GM12891 (cell line): Measurements from ENCODE around the gene FKBP7.

Experiments used
- DNase-seq: peaks from one replicate; pipeline ENCODE4 v3.0.0; 2011; ENCODE audit warnings: low spot score; ENCODE audit not compliant: insufficient read length
- FAIRE-seq: peaks from 2 replicates; lab custom pipeline; 2011; peaks lifted over from hg19 to GRCh38; lab: Jason Lieb, UNC
- PAX5 ChIP-seq: IDR thresholded peaks from 2 replicates; pipeline ENCODE4 v1.6.1; 2011; ENCODE audit warnings: low read length, moderate library complexity, mild to moderate bottlenecking; ENCODE audit not compliant: insufficient read depth, severe bottlenecking
- POLR2A ChIP-seq: IDR thresholded peaks from 2 replicates; pipeline ENCODE4 v1.6.1; 2011; ENCODE audit warnings: low read depth, low read length, control low read depth
- POLR2AphosphoS5 ChIP-seq: IDR thresholded peaks from 2 replicates; pipeline ENCODE4 v1.6.1; 2011; ENCODE audit warnings: low read depth, low read length, control low read depth
- POU2F2 ChIP-seq: IDR thresholded peaks from 2 replicates; pipeline ENCODE4 v1.6.1; 2011; ENCODE audit warnings: low read depth, mild to moderate bottlenecking, control low read depth, low read length, moderate library complexity
- SPI1 ChIP-seq: IDR thresholded peaks from 2 replicates; pipeline ENCODE4 v1.6.1; 2011; ENCODE audit warnings: low read depth, low read length, control low read depth
- TAF1 ChIP-seq: IDR thresholded peaks from 2 replicates; pipeline ENCODE4 v1.6.1; 2011; ENCODE audit warnings: low read depth, low read length, control low read depth

The FKBP7 gene

DNA sequence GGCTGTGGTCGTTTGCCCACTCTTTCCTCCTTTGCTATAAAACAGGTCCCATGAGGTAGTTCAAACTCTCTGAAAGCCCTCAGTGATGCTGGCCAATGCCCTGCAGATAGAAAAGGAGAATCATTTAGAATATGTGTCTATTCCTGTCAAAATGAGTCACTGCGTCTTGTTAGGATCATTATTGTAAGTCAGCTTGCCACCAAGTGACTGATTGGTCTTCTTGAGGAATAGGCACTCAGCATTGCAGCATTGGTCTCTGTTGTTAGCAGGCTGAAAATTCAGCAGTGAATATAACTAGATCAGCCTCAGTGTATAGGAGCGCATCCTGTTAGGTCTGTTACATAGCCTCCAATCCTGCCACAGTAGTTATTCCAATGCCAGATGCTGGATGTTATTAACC, 56.3 kb downstream of the FKBP7 start:
- no peak for DNase-seq
- no peak for TF ChIP-seq POLR2A
- no peak for TF ChIP-seq TAF1
- no peak for TF ChIP-seq POU2F2
- TF ChIP-seq POLR2AphosphoS5 = no peak
- TF ChIP-seq SPI1 = no peak
- TF ChIP-seq PAX5 = no peak
- no peak for FAIRE-seq

GRCh38 chr2:178420463-178420999, 57.9 kb downstream of the FKBP7 start:
- no peak for TF ChIP-seq TAF1
- no peak for TF ChIP-seq POLR2A
- FAIRE-seq (no peak), DNase-seq (no peak)

- DNase-seq = no peak
- FAIRE-seq = no peak
- no peak for TF ChIP-seq POLR2A
These were observed 59.3 kb downstream of the FKBP7 start for GRCh38 chr2:178419123-178419522.

DNA sequence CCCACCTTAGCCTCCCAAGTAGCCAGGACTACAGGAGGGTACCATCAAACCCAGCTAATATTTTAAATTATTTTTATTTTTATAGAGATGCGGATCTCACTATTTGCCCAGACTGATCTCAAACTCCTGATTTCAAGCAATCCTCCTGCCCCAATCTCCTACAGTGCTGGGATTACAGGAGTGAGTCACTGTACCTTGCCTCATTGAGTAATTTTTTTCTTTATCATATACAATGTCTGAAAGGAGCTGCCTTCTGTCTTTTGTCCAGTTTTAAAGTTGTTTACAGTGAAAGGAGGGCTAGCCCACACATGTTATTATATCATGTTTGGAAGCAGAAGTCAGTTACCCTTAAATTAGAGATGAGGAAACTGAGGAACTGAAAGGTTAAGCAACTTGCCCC, 60.0 kb downstream of the FKBP7 start:
- TF ChIP-seq POLR2A (no peak), POU2F2 (no peak), TAF1 (no peak), PAX5 (no peak), SPI1 (no peak), POLR2AphosphoS5 (no peak)
- FAIRE-seq = no peak
- DNase-seq = no peak

DNA sequence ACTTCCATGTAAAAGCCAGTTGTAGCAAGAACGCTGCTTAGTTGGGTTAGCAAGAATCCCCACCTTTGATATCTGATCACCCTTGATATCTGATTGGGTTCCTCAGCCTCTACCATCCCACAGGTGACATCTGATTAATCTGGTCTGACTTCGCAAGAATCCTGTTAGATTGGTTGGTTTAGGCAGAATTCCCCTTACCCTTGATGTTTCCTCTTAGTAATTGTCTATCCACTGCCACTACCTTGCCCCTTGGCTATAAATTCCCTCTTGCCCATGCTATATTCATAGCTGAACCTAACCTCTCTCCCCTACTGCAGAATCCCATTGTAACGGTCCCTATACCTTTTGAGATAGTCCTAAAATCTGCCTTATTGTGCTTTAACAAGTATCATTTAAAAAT, 60.5 kb downstream of the FKBP7 start:
- FAIRE-seq (no peak), DNase-seq (no peak)
- TF ChIP-seq POLR2A (no peak), TAF1 (no peak), PAX5 (no peak), POLR2AphosphoS5 (no peak), SPI1 (no peak), POU2F2 (no peak)

DNA sequence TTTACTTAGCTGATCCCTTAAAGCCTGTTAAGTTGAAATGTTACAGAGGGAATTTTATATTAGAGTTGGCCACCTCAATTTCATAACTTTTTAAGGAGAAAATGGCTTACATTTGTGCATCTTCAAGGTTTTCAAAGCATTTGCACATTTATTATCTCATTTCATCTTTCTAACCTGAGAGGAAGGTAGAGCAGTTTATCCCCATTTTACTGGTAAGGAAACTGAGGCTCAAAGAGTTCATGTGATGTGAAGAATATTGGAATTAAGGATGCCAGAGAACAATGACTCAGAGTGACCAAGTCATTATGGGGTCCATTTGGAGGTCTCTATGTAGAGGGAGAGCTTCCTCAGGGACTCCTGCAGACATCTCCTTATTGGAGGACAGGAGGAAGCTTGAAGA, 62.4 kb downstream of the FKBP7 start:
- TF ChIP-seq SPI1 (no peak), POLR2A (no peak), PAX5 (no peak), POU2F2 (no peak), POLR2AphosphoS5 (no peak), TAF1 (no peak)
- FAIRE-seq = no peak

GRCh38 chr2:178414266-178415247, 63.8 kb downstream of the FKBP7 start:
- FAIRE-seq (peak; percentile 98), DNase-seq (peak; percentile 37)
- TF ChIP-seq TAF1 (no peak), POLR2AphosphoS5 (peak; percentile 70; the same call in 1 of the 2 replicates), POLR2A (peak; percentile 53; the same call in 1 of the 2 replicates), POU2F2 (peak; percentile 34; the same call in 1 of the 2 replicates)

More for the DNA sequence above, 62.4 kb downstream of the FKBP7 start:
- DNase-seq = no peak
